GM21390 (cell line): ENCODE measurements around the gene MRPS34.

ENCODE experiments used
- ATAC-seq: cut with Tn5 transposase; IDR thresholded peaks from one replicate; pipeline ENCODE4 v1.9.1; 2021; ENCODE audit not compliant: unreplicated experiment

The MRPS34 gene

DNA sequence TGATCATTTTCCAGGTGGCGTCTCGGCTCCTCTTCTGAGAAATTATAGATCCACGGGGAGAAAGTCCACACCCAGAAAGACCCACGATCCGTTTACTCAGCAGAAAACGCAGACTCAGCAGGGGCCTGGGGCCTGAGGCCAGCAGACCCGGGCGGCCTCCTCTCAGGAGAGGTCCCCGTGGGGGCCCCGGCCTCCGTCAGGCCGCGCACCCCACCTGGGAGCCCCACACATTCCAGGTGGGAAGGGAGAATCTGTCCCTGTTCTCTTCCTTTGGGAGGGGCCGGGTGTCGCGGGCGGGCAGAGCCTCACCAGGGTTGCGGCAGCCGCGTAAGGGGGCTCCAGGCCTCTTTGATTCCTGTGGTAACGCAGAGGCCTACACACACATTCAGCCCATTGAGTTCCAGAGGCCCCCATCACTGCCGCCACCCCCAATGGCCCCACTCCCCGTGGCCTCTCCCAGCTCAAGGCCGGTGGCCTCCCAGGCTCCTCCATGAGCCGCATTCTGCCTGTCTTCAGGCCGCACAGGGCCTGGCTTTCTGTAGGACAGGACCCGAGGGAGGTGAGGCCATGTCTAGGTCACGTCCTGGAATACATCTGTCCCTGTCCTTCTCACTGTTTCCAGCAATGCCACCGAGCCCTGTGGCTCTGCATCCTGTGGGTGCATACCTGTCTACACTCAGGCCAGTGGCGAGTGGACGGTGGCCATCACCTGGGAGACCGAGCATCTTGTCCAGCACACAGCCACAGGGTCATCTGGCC lies 22.2 kb upstream of the MRPS34 start:
- no peak for ATAC-seq

DNA sequence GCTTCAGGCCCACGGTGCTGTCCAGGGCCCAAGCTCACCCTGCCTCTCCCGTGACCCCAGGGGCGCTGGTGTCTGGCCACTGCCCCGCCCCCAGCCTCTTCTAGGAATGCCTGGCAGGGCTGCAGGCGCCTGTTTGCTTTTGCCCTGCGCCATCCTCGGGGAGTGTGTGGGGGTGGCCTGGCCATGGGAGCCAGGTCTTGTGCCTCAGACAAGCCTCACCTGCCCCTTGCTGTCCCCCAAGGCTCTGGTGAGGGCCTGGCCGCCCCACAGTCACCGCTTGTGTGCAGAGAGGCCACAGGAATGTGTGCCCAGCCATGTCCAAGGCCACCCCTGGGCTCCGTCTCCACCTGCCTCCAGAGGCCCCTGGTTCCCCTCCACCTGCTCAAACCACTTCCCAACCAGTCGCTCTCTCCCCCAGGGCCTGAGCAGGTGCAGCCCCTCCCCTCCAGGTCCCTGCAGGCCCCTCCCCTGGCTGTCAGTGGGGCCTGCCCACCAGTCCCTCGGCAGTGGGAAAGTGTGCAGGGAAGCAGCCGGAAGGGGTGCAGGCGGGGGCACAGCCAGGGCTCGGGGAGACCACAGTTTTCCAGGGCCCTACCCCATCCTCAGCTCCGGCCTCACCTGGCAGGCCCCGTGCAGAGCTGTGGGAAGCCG lies 21.4 kb upstream of the MRPS34 start:
- ATAC-seq = no peak

DNA sequence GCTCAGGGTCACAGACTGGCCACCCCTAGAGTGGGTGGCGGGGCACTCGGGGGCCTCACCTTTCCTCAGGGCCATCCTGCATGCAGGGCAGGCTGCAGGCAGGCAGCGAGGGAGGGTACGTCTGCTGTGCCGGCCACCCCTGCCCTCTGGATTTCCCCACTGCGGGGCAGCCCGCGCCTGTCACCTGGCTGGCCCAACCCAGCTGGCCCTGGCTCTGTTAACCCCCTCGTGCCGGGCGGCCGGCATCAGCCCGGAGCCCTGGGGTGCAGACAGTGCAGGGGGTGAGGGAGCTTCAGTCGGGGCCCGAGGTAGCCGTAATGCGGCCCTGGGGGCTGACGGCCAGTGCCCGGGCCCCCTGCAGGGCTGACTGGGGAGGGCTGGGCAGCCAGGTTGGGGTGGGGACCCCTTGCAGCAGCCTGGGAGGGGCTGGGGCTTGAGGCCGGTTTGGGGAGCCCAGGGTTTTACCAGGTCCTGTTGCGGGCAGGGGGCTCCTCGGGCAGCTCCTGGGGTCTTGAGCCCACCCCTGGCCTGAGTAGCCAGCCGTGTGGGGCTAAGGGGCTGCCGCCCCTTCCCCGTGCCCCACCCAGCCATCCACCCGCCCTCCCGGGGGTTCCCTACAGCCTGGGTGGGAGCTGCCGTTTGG lies 20.8 kb upstream of the MRPS34 start, which contains the start of gene IGFALS:
Gene IGFALS, minus strand, starts transcription at position 128 of the 643 bp plus-strand sequence. Its CDS starts 53 bp downstream, at position 75.
- no peak for ATAC-seq

DNA sequence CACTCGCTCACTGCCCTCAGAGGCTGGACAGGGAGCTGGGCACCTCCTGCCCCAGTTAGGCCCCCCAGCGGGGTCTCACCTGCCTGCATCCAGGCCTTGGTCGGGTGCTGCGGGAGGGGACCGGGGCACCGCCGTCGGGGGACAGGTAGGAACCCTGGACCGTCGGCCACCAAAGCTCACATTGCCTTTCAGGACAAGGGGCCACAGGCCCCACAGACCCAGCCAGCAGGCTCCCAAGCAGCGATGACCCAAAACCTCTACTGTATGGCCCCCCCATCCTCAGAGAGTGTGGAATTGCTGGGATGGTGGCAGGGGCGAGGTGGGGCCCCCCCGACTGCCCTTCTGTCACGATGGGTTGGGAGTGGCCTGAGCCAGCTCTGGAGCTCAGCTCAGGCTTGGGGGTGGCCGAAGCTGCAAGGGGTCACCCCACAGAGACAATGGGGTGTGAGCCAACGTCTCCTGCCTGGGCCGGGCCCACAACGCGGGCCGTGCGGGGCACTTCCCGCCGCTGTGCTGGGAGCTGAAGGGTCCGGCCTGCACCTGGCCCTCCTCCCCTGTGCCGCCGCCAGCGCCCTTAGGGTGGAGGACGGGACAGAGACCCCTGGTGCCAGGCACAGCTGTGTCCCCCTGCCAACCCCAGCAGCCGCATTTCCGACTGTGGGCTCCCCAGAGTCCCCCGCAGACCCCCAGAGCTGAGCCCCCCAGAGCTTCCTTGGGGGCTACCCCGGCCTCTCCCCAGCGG lies 20.1 kb upstream of the MRPS34 start:
- no peak for ATAC-seq

DNA sequence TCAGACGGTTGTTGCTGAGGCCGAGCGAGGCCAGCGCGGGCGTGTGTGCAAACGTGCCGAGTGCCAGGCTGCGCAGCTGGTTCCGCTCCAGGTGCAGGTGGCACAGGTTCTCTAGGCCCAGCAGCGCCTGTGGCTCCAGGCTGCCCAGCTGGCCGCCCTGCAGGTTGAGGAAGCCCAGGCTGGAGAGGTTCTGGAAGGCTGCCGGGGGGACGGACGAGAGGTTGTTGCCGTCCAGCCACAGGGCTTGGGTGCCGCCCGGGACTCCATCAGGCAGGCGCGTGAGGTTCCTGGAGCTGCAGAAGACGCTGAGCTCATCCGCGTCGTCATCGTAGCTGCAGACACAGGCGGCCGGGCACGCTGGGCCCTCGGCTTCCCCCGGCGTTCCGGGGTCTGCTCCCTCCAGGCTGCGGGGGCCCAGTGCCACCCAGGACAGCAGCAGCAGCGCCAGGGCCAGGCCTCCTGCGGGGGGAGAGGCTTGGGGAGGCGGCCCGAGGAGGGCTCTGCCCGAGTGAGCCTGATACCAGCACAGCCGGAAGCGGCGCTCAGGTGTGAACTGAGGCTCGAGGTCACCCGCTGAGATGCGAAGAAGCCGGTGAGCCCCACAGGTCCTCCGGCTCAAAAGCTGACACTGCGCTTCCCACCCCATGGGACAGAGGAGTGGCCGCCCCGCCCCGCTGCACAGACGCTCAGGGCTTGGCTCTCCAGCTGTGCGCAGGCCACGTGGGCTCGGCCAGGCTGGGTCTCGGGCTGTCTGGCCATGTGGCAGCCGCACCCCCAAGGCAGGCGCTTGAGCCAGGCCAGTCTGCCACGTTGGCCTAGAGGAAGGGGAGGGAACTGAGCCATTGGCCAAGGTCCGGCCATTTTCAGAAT lies 19.2 kb upstream of the MRPS34 start:
- no peak for ATAC-seq

DNA sequence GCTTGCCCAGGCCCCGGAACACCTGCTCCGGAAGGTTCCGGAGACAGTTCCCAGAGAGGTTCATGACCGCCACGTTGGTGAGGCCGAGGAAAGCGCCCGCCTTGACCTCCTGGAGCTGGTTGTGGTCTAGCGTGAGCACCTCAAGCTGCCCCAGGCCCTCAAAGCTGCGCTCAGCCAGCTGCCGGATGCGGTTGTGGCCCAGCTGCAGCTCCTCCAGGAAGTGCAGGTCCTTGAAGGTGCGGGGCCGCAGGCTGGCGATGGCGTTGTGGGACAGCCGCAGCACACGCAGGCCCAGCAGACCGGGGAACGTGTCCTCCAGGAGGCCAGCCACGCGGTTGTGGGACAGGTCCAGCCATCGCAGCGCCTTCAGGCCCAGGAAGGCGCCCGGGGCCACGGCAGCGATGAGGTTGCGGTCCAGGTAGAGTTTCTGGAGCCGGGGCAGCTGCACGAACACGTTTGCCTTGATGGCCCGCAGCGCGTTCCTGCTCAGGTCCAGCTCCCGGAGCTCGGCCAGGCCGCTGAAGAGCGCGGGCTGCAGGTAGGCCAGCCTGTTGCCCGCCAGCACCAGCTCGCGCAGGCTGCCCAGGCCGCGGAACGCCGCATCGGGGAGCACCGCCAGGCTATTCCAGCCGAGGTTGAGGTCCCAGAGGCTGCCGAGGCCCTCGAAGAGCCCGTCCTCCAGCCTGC lies 18.5 kb upstream of the MRPS34 start:
- no peak for ATAC-seq

DNA sequence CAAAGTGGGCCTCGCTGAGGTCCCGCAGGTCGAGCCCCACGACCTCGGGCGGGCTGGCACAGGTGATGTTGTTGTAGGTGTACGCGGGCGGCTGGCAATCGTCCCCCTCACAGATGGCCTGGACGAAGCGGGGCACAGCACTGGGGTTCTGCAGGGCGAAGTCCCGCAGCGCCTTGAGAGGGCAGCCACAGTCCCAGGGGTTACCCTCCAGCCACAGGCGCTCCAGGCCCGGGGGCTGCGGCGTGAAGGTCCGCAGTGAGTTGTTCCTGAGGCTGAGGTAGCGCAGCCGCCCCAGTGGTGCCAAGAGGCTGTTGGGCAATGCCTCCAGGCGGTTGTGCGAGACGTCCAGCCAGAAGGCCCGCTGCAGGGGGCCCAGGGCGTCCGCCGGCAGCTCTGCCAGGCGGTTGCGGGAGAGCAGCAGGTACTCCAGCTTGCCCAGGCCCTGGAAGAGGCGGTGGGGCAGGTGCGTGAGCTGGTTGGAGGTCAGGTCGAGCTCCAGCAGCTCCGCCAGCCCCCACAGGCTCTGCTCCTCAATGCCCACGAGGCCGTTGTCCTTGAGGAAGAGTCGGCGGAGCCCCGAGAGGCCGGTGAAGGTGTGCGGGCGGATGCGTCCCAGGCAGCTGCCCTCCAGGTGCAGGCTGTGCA lies 17.8 kb upstream of the MRPS34 start:
- ATAC-seq = no peak

DNA sequence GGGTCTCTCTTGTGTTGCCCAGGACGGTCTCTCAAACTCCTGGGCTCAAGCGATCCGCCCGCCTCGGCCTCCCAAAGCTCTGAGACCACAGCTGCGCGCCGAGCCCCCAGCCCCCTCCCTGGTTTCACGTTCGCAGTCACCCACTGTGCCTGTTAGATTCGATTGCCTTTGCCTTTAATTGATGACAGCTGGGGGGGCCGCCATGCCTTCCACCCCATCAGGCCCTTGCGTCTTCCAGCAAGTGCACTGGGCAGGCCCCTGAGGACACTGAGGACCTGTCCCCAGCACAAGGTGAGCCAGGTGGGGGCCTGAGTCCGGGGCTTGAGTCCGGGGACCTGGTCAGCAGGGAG lies 17.3 kb upstream of the MRPS34 start:
- no peak for ATAC-seq

DNA sequence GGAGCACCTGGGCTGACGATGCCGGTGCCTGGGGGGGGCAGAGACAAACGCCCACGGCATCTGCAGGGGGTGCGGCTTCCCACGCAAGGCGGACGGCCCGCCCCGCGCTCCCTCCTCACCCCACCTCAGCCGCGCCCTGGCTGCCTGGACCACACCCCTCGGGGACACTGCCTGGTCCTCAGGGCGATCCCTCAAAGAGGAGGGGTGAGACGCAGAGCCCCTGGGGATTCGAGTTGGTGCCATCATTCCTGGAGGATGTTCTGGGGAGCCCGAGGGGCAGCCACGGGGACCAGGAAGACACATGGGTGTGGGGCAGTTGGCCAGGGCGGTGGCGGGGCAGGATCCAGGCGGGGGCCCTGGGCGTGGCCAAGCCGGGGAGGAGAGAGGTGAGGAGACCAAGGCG lies 16.7 kb upstream of the MRPS34 start:
- no peak for ATAC-seq

DNA sequence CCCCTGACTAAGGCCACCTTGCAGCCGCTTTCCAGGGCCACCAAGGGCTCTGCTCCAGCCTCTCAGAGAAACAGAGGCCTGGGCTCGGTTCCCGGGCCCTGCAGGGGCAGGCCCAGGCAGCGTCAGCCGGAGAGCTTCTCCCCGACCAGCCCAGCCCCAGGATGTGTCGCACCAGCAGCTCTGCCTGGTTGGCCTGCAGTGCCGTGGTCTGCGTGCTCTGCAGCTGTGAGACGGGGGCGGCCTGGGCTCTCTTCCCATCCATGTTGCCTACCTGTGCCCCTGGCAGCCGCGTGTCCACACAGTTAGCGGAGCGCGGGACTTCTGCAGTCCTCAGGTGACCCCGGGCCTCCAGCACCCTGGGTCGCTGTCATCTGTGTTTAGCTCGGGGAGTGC lies 15.8 kb upstream of the MRPS34 start:
- ATAC-seq = no peak

DNA sequence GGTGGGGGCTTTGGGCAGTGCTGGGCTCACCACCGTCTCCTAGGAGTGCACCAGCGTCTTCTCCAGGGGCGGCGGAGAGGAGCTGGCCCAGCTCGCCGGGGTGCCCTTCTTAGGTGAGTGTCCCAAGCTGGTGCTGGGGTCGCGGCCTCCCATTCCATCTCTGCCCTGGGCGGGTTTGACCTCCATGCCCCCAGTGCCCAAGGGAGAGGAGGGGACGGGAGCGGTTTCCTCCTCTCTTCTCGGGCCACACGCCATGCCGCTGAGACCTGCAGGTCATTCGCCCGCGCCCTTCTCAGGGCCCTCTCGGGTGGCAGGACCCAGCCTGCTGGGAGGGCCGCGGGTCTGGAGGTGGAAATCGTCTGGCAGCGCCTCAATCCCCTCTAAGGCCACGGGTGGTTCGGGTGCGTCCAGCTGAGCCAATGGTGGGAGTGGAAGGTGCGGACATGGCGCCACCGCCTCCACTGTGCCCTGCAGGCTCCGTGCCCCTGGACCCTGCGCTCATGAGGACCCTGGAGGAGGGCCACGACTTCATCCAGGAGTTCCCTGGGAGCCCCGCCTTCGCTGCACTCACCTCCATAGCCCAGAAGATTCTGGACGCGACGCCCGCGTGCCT lies 15.3 kb upstream of the MRPS34 start:
- ATAC-seq = no peak

DNA sequence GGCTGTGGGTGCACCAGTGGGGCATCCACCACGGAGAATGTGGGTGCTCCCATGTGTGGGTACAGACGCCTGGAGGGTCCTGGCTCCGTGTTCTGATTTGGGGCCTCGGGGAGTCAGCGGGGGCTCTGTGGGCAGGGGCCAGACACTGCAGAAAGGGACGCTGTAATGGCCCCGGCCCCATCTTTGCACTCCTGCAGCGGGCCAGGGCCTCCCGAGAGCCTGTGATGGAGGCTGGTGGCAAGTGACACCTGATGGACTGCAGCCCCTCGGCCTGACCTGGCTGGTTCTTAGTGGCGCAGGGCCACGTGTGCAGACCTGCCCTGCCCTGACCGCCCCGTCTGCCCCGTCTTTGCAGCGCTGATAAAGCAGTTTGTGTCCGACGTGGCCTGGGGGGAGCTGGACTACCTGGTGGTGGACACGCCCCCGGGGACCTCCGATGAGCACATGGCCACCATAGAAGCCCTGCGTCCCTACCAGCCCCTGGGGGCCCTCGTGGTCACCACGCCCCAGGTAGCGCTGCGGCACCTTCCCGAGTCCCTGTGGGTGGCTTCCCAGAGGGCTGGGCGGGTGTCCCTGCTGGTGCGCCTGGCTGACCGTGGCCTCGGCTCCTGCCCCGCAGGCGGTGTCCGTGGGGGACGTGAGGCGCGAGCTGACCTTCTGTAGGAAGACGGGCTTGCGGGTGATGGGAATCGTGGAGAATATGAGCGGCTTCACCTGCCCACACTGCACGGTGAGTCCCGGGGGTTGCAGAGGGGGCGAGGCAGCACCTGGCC lies 14.6 kb upstream of the MRPS34 start:
- ATAC-seq = no peak

DNA sequence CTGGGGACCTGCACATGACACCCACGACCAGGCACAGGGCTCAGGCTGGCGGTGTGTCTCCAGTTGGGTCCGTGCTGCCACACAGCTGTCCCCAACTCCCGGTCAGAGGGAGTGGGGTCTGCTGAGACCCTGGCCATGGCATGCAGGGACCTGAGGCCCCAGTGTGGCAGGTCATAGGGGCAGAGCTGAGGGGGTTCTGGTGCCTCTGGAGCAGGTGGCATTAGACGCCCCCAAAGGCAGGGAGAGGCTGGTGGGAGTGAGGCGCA lies 14.1 kb upstream of the MRPS34 start:
- ATAC-seq = no peak

DNA sequence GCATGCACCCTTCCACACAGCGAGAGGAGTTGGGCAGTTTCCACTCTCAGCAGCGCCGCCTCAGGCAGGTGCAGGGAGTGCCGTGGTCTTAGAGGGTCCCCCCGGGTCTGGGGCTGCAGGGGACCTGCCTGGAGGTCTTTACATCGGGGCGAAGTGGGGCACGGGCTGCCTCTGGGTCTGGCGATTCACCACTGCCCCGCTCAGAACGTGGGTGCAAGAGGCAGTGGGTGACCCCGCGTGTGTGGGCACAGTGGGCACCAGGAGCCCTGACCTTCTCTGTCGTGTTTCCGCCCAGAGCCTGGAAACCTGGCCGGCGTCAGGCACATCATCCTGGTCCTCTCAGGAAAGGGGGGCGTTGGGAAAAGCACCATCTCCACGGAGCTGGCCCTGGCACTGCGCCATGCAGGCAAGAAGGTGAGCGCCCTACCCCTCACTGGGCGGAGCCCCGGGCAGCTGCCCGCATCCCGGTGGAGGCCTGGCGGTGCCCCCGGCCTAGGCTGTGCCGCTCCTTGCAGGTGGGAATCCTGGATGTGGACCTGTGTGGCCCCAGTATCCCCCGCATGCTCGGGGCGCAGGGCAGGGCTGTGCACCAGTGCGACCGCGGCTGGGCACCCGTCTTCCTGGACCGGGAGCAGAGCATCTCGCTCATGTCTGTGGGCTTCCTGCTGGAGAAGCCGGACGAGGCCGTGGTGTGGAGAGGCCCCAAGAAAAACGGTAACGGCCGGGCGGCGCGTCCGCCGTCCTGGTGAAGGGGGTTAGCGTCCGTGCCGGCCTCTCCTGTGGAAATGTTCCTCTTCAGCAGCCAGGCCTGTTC lies 13.5 kb upstream of the MRPS34 start:
- no peak for ATAC-seq

DNA sequence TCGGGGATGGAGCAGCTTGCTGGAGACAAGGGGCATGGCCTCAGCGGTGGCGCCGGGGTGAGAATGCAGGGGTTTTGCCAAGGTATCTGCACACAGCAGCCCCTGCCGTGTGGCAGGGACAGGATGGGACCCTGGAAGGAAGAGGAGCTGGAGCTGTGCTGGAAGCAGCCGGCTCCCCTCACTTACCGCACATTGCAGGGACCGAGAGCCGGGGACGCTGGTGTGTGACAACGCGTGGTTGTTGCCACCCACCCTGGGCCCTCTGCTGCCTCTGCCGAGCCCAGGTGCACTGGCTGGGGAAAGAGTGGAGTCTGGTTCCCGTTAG lies 12.9 kb upstream of the MRPS34 start:
- ATAC-seq = no peak

DNA sequence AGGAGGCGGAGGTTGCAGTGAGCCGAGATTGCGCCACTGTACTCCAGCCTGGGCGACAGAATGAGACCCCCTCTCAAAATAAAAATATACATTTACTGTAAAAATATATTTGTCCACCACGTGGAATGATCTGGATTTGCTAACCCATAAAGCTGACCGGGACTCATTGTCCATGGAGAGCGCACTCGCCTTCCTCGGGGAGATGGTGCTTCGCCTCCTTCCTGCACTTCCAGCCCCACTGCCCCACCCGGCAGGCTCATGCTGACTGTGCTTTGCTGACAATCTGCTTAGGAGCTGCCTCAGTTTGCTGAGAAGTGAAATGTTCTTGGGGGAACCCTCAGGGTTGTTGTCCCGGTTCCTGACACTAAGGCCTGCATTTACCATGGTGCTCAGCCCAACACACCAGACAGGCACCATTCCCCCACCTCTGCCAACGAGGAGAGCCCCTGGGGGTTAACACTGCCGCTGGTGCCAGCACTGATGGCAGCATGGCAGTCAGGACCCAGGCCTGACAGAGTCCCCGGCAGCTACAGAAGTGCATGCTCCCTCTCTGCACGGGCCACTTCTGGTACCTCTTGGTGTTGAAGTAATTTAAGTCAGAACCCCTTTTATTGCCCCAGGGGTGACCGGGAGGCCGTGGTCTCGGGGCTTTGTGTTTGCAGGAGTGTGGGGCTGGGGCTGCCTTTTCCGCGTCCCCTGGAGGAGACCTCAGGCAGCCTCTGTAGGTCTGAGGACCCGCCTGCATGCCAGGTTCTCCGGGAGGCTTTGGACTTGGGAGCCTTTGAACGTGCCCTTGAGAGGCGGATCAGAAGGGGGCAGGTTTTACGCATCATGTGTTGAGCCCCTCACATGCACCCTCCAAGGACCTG lies 12.3 kb upstream of the MRPS34 start:
- no peak for ATAC-seq
